Measurements from ENCODE around the gene EXOC3L1. TPM values are rescaled to one million over a fixed set of nuclear protein-coding genes. Genes with fewer than 3 reads are reported as not detected.

Gene EXOC3L1
- total RNA-seq, 4 donors from 2014 or later = 1.2 to 10.9 (median 4.7) TPM

- peak overlapping the region in 1 of 4 donors; percentile 52 for H3K27ac ChIP-seq
- DNase-seq = no peak
- H3K27me3 ChIP-seq = peaks cover 0 to 3% of the 10 kb centered on the region in 2 donors
- H3K9me3 ChIP-seq = no peaks in the 10 kb centered on the region
- H3K4me3 ChIP-seq = no peak overlapping the region
- peaks cover 12 to 54% (median 37%) of the 10 kb centered on the region in 4 donors for H3K4me1 ChIP-seq
- TF ChIP-seq POLR2A (IDR thresholded peaks at IDR 0.05) (no peak), CTCF (IDR thresholded peaks at IDR 0.05) (no peak)
- H3K36me3 ChIP-seq = no peaks in the 10 kb centered on the region
Observed at GRCh38 chr16:67169011-67169451, 20.9 kb downstream of the EXOC3L1 start.

GRCh38 chr16:67167588-67167987 lies 22.3 kb downstream of the EXOC3L1 start:
- H3K9me3 ChIP-seq = no peaks in the 10 kb centered on the region
- H3K4me1 ChIP-seq = peaks cover 18 to 56% (median 44%) of the 10 kb centered on the region in 4 donors
- TF ChIP-seq POLR2A (IDR thresholded peaks at IDR 0.05) (no peak), CTCF (IDR thresholded peaks at IDR 0.05) (no peak)
- no peak overlapping the region for H3K4me3 ChIP-seq
- no peak for DNase-seq
- H3K27ac ChIP-seq = no peak overlapping the region
- H3K27me3 ChIP-seq = peaks cover 0 to 3% of the 10 kb centered on the region in 2 donors
- H3K36me3 ChIP-seq = no peaks in the 10 kb centered on the region

GRCh38 chr16:67166598-67167168 lies 23.3 kb downstream of the EXOC3L1 start:
- H3K36me3 ChIP-seq = no peaks in the 10 kb centered on the region
- no peak for DNase-seq
- H3K27ac ChIP-seq = no peak overlapping the region
- H3K9me3 ChIP-seq = no peaks in the 10 kb centered on the region
- H3K4me1 ChIP-seq = peaks cover 18 to 63% (median 46%) of the 10 kb centered on the region in 4 donors
- TF ChIP-seq CTCF (IDR thresholded peaks at IDR 0.05) (no peak), POLR2A (IDR thresholded peaks at IDR 0.05) (no peak)
- H3K27me3 ChIP-seq = peaks cover 0 to 3% of the 10 kb centered on the region in 2 donors
- no peak overlapping the region for H3K4me3 ChIP-seq

- Histone ChIP-seq H3K27me3 (peaks cover 0 to 3% of the 10 kb centered on the region in 2 donors), H3K4me3 (no peak overlapping the region), H3K4me1 (peaks cover 18 to 68% (median 46%) of the 10 kb centered on the region in 4 donors)
Observed at GRCh38 chr16:67166110-67166547, 23.8 kb downstream of the EXOC3L1 start.

More at GRCh38 chr16:67166110-67166547, 23.8 kb downstream of the EXOC3L1 start:
- no peak for DNase-seq
- Histone ChIP-seq H3K27ac (no peak overlapping the region), H3K9me3 (no peaks in the 10 kb centered on the region), H3K36me3 (no peaks in the 10 kb centered on the region)
- no peak for TF ChIP-seq POLR2A (IDR thresholded peaks at IDR 0.05)
- TF ChIP-seq CTCF (IDR thresholded peaks at IDR 0.05) = no peak
